T-cell (primary cell): ENCODE results near the gene MLN. TPM values are rescaled to one million over a fixed set of nuclear protein-coding genes. Genes with fewer than 3 reads are reported as not detected.

Experiments
- ATAC-seq, 4 experiments: fragments of 200-7000 bp in 3 of 4; fragments of 150-1000 bp in 1 of 4; cut with Tn5 transposase; replicated peaks in 1 of 4; 1 replicate in 3 of 4; 2 replicates in 1 of 4; pipeline ENCODE4 v1.10.0; 2021; ENCODE audit warnings: moderate library complexity in 3 of 4, mild to moderate bottlenecking in 2 of 4, moderate number of reproducible peaks in 1 of 4
- CTCF ChIA-PET, 2 donors: fragments of 300-600 bp; sonication (Branson Sonifier 250); formaldehyde crosslinking; loops; one replicate each; lab custom pipeline; 2022; ENCODE audit warnings: antibody characterized with exemption in 2 of 2; lab: Charles Lee
- POLR2A ChIA-PET, 2 donors: fragments of 300-600 bp; sonication (Branson Sonifier 250); formaldehyde crosslinking; loops; one replicate each; lab custom pipeline; 2022; ENCODE audit warnings: antibody characterized with exemption in 2 of 2; lab: Charles Lee
- DNase-seq, 35 experiments: peaks; one replicate each; pipeline versions ENCODE4 v3.0.0 to v3.0.0-alpha.2; 2013 to 2023
- H3K27ac ChIP-seq: one replicate; pipeline ENCODE4 v1.5.1; 2013; ENCODE audit warnings: low read length
- H3K27me3 ChIP-seq, 2 experiments: replicated peaks in 1 of 2; 1 replicate in 1 of 2; 2 replicates in 1 of 2; pipeline versions ENCODE4 v1.6.1 to v1.7.0; 2013; ENCODE audit warnings: low read length in 1 of 2, mixed read lengths in 1 of 2; ENCODE audit not compliant: control insufficient read depth in 2 of 2, insufficient read depth in 2 of 2; ENCODE audit errors: extremely low read depth in 1 of 2
- H3K36me3 ChIP-seq, 2 donors: 1 replicate in 1 of 2; 2 replicates in 1 of 2; pipeline versions ENCODE4 v1.6.1 to v1.7.0; 2013; ENCODE audit warnings: low read length in 1 of 2; ENCODE audit not compliant: control insufficient read depth in 2 of 2, insufficient read depth in 1 of 2; ENCODE audit errors: extremely low read depth in 1 of 2
- H3K4me1 ChIP-seq, 2 experiments: 1 replicate in 1 of 2; 2 replicates in 1 of 2; pipeline versions ENCODE4 v1.6.1 to v1.7.0; 2013; ENCODE audit warnings: low read length in 2 of 2, mixed read lengths in 1 of 2; ENCODE audit not compliant: insufficient read depth in 2 of 2, control insufficient read depth in 1 of 2; ENCODE audit errors: extremely low read depth in 1 of 2
- H3K4me3 ChIP-seq, 2 donors: 1 replicate in 1 of 2; 2 replicates in 1 of 2; pipeline versions ENCODE4 v1.5.1 to v1.7.0; 2013; ENCODE audit warnings: mild to moderate bottlenecking in 2 of 2, low read length in 1 of 2, moderate library complexity in 1 of 2; ENCODE audit not compliant: control insufficient read depth in 1 of 2; ENCODE audit errors: extremely low read depth in 1 of 2
- H3K9me3 ChIP-seq: 2 replicates; pipeline ENCODE4 v1.7.0; 2013
- H3K27ac Mint-ChIP-seq, 2 donors: one replicate each; pipeline ENCODE4 v1.8.0; 2020 to 2021; ENCODE audit warnings: mild to moderate bottlenecking in 2 of 2, mixed read lengths in 2 of 2
- H3K27me3 Mint-ChIP-seq, 2 donors: one replicate each; pipeline ENCODE4 v1.8.0; 2021 to 2022; ENCODE audit warnings: mixed read lengths in 2 of 2
- H3K36me3 Mint-ChIP-seq: one replicate; pipeline ENCODE4 v1.8.0; 2021; ENCODE audit warnings: mixed read lengths
- H3K4me1 Mint-ChIP-seq, 3 donors: one replicate each; pipeline ENCODE4 v1.8.0; 2020 to 2022; ENCODE audit warnings: mixed read lengths in 3 of 3, mild to moderate bottlenecking in 1 of 3
- H3K4me3 Mint-ChIP-seq, 3 donors: one replicate each; pipeline ENCODE4 v1.8.0; 2020 to 2022; ENCODE audit warnings: mild to moderate bottlenecking in 3 of 3, mixed read lengths in 3 of 3, moderate library complexity in 3 of 3
- H3K9me3 Mint-ChIP-seq, 3 donors: one replicate each; pipeline ENCODE4 v1.8.0; 2020 to 2022; ENCODE audit warnings: mixed read lengths in 3 of 3
- WGBS: methylation state at CpG from one replicate; pipeline ENCODE4 v1.1.5; 2013; ENCODE audit warnings: missing lambda C conversion rate; ENCODE audit not compliant: insufficient coverage; 5-methylcytosine and 5-hydroxymethylcytosine counted together
- total RNA-seq, 35 experiments: library from RNA in 6 of 35; stranded (reverse) in 6 of 35; fragments of 120-200 nt in 1 of 35; gene quantifications; one replicate each; pipeline versions ENCODE4 v1.2.1 to v1.2.4 and lab custom pipeline; 2013 to 2026

MLN gene
- total RNA-seq, 5 donors from 2014 or later (not counting 1 experiment from before 2014, with no cell fraction given): not detected

DNA sequence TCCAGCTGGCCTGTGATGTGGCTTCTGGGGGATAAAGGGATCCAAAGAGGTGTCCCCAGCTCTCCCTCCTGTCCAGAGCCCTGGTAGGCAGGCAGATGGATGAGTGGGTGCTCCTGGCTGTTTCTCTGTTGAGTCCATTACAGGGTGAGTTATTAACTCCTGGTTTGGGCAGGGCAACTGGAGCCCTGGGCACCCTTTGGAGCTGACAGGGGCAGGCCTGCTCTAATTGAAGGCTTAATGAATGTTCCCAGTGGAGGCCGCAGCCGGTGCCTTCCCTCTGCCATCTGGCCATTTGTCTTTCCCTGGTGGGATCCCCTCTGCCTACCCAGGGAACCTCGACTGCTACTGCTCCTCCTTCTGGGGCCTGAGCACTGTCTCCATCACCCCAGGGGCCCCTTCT lies 44.7 kb upstream of the MLN start:
- Mint-ChIP-seq H3K36me3 (no peaks in the 10 kb centered on the region), H3K27me3 (peaks cover 0 to 20% of the 10 kb centered on the region in 2 donors), H3K4me3 (no peak overlapping the region), H3K9me3 (no peaks in the 10 kb centered on the region), H3K27ac (no peak overlapping the region), H3K4me1 (no peaks in the 10 kb centered on the region)
- no peak for DNase-seq
- 97% methylated on average over 3 of the region's 3 CpGs for WGBS
- peaks cover 0 to 42% of the 10 kb centered on the region in 2 experiments for H3K27me3 ChIP-seq
- no peak overlapping the region for H3K27ac ChIP-seq
- ATAC-seq: no peak
- ChIA-PET CTCF (no interaction called here), POLR2A (no interaction called here)
- no peaks in the 10 kb centered on the region for H3K9me3 ChIP-seq
- no peak overlapping the region for H3K4me3 ChIP-seq
- peaks cover 0 to 4% of the 10 kb centered on the region in 2 experiments for H3K4me1 ChIP-seq
- no peaks in the 10 kb centered on the region for H3K36me3 ChIP-seq

DNA sequence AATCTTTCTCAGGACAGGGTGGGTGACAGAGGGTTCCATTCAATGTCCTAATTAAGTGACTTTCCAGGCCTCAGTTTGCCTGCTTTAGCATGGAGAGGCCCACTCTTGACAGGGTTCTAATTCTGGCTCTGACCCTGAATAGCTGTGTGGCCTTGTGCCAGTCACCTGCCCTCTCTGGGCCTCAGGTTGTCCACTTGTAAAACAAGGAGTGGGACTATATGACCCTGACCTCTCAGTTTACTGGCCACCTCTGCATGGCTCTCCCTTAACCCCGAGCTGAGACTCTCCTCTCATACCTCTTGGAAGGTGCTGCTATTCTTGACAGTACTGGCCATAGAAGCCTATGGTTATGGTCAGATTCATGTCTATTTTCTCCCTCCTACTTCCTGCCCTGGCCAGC lies 44.1 kb upstream of the MLN start:
- WGBS: no CpG with 5 or more reads among the region's 1 CpG
- Mint-ChIP-seq H3K4me1 (no peaks in the 10 kb centered on the region), H3K27me3 (peaks cover 0 to 20% of the 10 kb centered on the region in 2 donors), H3K27ac (no peak overlapping the region), H3K36me3 (no peaks in the 10 kb centered on the region), H3K9me3 (no peaks in the 10 kb centered on the region), H3K4me3 (no peak overlapping the region)
- Histone ChIP-seq H3K4me1 (peaks cover 0 to 4% of the 10 kb centered on the region in 2 experiments), H3K27ac (no peak overlapping the region), H3K27me3 (peaks cover 0 to 36% of the 10 kb centered on the region in 2 experiments), H3K9me3 (no peaks in the 10 kb centered on the region), H3K4me3 (no peak overlapping the region), H3K36me3 (no peaks in the 10 kb centered on the region)
- POLR2A ChIA-PET: no interaction called here
- ATAC-seq: no peak
- no peak for DNase-seq
- CTCF ChIA-PET: no interaction called here

GRCh38 chr6:33847078-33847477 lies 43.3 kb upstream of the MLN start:
- ATAC-seq (no peak), DNase-seq (no peak)
- H3K27me3 Mint-ChIP-seq: peaks cover 0 to 20% of the 10 kb centered on the region in 2 donors
- no CpG with 5 or more reads among the region's 6 CpGs for WGBS
- H3K9me3 Mint-ChIP-seq: no peaks in the 10 kb centered on the region
- CTCF ChIA-PET: interaction anchor here in 1 of 2 donors (0.6 kb wide), 1 partner anchor 14 kb away, joined by 4 read pairs; no protein-coding TSS in a partner anchor
- H3K36me3 ChIP-seq: no peaks in the 10 kb centered on the region
- H3K36me3 Mint-ChIP-seq: no peaks in the 10 kb centered on the region
- peaks cover 0 to 32% of the 10 kb centered on the region in 2 experiments for H3K27me3 ChIP-seq
- peaks cover 0 to 3% of the 10 kb centered on the region in 2 experiments for H3K4me1 ChIP-seq
- no peaks in the 10 kb centered on the region for H3K9me3 ChIP-seq
- no peak overlapping the region for H3K27ac ChIP-seq
- no peak overlapping the region for H3K4me3 Mint-ChIP-seq
- no peak overlapping the region for H3K27ac Mint-ChIP-seq
- H3K4me1 Mint-ChIP-seq: no peaks in the 10 kb centered on the region
- no peak overlapping the region for H3K4me3 ChIP-seq
- POLR2A ChIA-PET: interaction anchor here in 1 of 2 donors (0.6 kb wide), 1 partner anchor 68 kb away, joined by 3 read pairs; no protein-coding TSS in a partner anchor

DNA sequence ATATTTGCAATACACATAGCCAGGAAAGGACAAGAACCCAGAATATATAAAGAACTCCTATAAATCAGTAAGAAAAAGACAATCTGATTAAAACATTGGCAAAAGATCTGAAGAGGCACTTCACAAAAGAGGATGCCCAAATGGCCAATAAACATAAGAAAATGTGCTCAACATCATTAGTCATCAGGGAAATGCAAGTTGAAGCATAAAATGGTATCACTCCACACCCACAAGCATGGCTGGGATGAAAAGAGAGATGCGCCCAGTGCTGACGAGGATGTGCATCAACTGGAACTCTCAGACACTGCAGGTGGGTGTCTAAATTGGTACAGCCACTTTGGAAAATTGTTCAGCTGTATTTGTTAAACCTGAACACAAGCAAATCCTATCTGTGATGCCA lies 42.4 kb upstream of the MLN start:
- Histone ChIP-seq H3K9me3 (no peaks in the 10 kb centered on the region), H3K4me3 (no peak overlapping the region), H3K36me3 (no peaks in the 10 kb centered on the region), H3K27me3 (peaks cover 0 to 24% of the 10 kb centered on the region in 2 experiments), H3K4me1 (no peaks in the 10 kb centered on the region), H3K27ac (no peak overlapping the region)
- no peaks in the 10 kb centered on the region for H3K36me3 Mint-ChIP-seq
- WGBS: no CpG with 5 or more reads among the region's 2 CpGs
- no peak overlapping the region for H3K4me3 Mint-ChIP-seq
- DNase-seq: no peak
- H3K9me3 Mint-ChIP-seq: no peaks in the 10 kb centered on the region
- no peaks in the 10 kb centered on the region for H3K4me1 Mint-ChIP-seq
- ChIA-PET POLR2A (interaction anchor here in 1 of 2 donors (0.6 kb wide), 1 partner anchor 69 kb away, joined by 3 read pairs; no protein-coding TSS in a partner anchor), CTCF (no interaction called here)
- peaks cover 0 to 14% of the 10 kb centered on the region in 2 donors for H3K27me3 Mint-ChIP-seq
- ATAC-seq: no peak
- no peak overlapping the region for H3K27ac Mint-ChIP-seq

DNA sequence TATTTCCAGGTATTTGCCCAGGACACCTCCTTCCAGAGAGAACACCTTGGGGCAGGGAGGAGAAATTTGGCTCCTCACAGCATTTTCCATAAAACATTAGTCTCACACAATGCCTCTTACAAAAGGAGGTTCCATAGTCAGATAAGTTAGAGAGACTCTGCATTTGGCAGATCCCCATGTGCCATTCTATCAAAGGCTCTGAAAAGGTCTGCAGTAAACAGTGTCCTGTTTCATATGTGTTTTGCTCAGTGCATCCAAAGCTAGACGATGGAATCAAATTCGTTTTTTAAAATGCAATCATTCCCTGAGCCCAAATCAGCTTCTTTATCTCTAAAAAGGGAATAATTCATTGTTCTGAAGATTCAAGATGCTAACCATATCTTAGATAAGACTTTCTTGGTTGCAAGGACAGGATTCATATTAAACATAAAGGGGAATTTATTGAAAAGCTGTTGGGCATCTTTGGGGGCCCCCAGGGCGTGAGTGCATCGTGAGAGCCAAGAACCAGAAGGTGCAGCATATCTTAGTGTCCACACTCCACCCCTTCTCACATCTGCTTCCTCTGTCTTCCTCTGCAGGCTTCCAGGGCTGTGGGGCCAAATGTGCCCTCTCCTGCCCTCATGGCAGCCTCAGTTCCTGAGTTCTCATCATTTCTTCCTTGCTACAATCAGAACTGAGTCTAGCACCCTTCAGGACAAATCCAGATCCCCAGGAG lies 41.4 kb upstream of the MLN start:
- Mint-ChIP-seq H3K27me3 (peaks cover 0 to 10% of the 10 kb centered on the region in 2 donors), H3K27ac (no peak overlapping the region), H3K4me1 (peaks cover 4 to 5% (median 4%) of the 10 kb centered on the region in 3 donors), H3K4me3 (no peak overlapping the region), H3K36me3 (no peaks in the 10 kb centered on the region), H3K9me3 (no peaks in the 10 kb centered on the region)
- Histone ChIP-seq H3K9me3 (no peaks in the 10 kb centered on the region), H3K4me1 (peaks cover 0 to 4% of the 10 kb centered on the region in 2 experiments), H3K27me3 (peaks cover 0 to 17% of the 10 kb centered on the region in 2 experiments), H3K4me3 (no peak overlapping the region), H3K36me3 (no peaks in the 10 kb centered on the region), H3K27ac (no peak overlapping the region)
- no peak for ATAC-seq
- ChIA-PET CTCF (no interaction called here), POLR2A (no interaction called here)
- no CpG with 5 or more reads among the region's 4 CpGs for WGBS
- no peak for DNase-seq

DNA sequence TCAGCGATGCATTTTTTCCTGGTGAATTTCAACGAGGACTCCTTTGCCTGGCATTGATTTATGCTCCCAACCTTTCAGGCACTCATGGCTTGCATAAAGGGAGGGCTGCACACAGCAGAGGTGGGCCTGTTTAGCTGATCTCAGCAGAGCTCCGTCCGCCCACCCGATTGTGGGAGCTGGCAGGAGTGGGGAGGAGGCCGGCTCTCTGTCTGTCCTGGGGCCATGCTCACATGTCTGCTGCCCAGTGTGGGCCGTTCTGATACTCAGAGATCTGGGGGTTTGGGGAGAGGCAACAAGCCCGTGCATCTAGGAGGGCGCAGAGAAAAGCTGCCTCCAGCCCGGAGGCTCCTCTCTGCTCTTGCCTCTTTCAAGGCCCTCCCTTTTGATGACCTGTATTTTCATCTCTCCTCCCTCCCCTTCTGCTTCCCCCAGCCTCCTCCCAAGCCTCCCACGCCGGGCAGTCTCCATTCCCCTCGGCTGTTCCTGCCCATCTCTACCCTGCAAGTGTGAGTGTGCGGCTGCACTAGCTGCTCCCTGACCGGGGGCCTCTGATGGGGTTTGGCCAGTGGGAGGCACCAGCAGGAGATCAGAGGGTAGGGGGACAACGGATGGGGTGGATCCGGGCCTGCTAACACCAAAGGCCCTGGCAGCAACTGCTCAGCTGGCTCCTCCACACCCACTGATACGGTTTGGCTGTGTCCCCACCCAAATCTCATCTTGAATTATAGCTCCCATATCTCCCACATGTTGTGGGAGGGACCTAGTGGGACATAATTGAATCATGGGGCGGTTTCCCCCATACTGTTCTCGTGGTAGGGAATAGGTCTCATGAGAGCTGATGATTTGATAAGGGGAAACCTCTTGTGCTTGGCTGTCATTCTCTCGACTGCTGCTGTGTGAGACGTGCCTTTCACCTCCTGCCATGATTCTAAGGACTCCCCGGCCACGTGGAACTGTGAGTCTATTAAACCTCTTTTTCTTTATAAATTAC lies 39.6 kb upstream of the MLN start:
- DNase-seq (no peak), ATAC-seq (no peak)
- ChIA-PET POLR2A (no interaction called here), CTCF (interaction anchor here in 1 of 2 donors (0.6 kb wide), 1 partner anchor 51 kb away, joined by 3 read pairs; no protein-coding TSS in a partner anchor)
- no peak overlapping the region for H3K27ac Mint-ChIP-seq
- WGBS: 93% methylated on average over 8 of the region's 24 CpGs
- H3K9me3 Mint-ChIP-seq: no peaks in the 10 kb centered on the region
- peaks cover 12 to 15% (median 13%) of the 10 kb centered on the region in 3 donors for H3K4me1 Mint-ChIP-seq
- no peaks in the 10 kb centered on the region for H3K36me3 ChIP-seq
- no peaks in the 10 kb centered on the region for H3K36me3 Mint-ChIP-seq
- H3K27me3 ChIP-seq: peaks cover 0 to 6% of the 10 kb centered on the region in 2 experiments
- peaks cover 0 to 3% of the 10 kb centered on the region in 2 donors for H3K27me3 Mint-ChIP-seq
- H3K4me1 ChIP-seq: peaks cover 0 to 11% of the 10 kb centered on the region in 2 experiments
- H3K4me3 Mint-ChIP-seq: no peak overlapping the region
- no peaks in the 10 kb centered on the region for H3K9me3 ChIP-seq
- H3K27ac ChIP-seq: no peak overlapping the region
- no peak overlapping the region for H3K4me3 ChIP-seq
